Measurements from ENCODE around the gene GLRB. TPM values are rescaled to one million over a fixed set of nuclear protein-coding genes. Genes with fewer than 3 reads are reported as not detected.
"Not testable (repeated sequence)": the region's sequence is repeated elsewhere in the genome, so short reads cannot be mapped to it uniquely, and the experiment has no call there.

GLRB gene
- total RNA-seq, 1 donor from 2014 or later, result 6.5 TPM

- no peaks in the 10 kb centered on the region for H3K36me3 ChIP-seq
- TF ChIP-seq CTCF (IDR thresholded peaks at IDR 0.05), result no peak
- DNase-seq (no peak), ATAC-seq (no peak)
- intact Hi-C loops (cut with DNase I), result no loop called here
- no peaks in the 10 kb centered on the region for H3K9me3 ChIP-seq
- no peak overlapping the region for H3K27ac ChIP-seq
- H3K4me1 ChIP-seq, result no peaks in the 10 kb centered on the region
- H3K27me3 ChIP-seq, result no peaks in the 10 kb centered on the region
- H3K4me3 ChIP-seq, result no peak overlapping the region
Observed at GRCh38 chr4:157172011-157172410, 96.1 kb downstream of the GLRB start.

- H3K9me3 ChIP-seq; ATAC-seq; H3K4me3 ChIP-seq; H3K27ac ChIP-seq; intact Hi-C loops (cut with DNase I); H3K4me1 ChIP-seq; H3K36me3 ChIP-seq; H3K27me3 ChIP-seq; DNase-seq: not testable (repeated sequence)
Observed at GRCh38 chr4:157180268-157180667, 104.3 kb downstream of the GLRB start.

- no peaks in the 10 kb centered on the region for H3K9me3 ChIP-seq
- H3K4me1 ChIP-seq, result no peaks in the 10 kb centered on the region
- no peak overlapping the region for H3K27ac ChIP-seq
- ATAC-seq (no peak), DNase-seq (no peak)
- intact Hi-C loops (cut with DNase I), result no loop called here
- H3K4me3 ChIP-seq, result no peak overlapping the region
- no peaks in the 10 kb centered on the region for H3K27me3 ChIP-seq
- TF ChIP-seq CTCF (IDR thresholded peaks at IDR 0.05), result no peak
- H3K36me3 ChIP-seq, result no peaks in the 10 kb centered on the region
Observed at GRCh38 chr4:157184300-157184699, 108.3 kb downstream of the GLRB start.

GRCh38 chr4:157185363-157185762 lies 109.4 kb downstream of the GLRB start:
- Histone ChIP-seq H3K4me3 (no peak overlapping the region), H3K4me1 (no peaks in the 10 kb centered on the region), H3K27ac (no peak overlapping the region), H3K27me3 (no peaks in the 10 kb centered on the region), H3K9me3 (no peaks in the 10 kb centered on the region), H3K36me3 (no peaks in the 10 kb centered on the region)
- TF ChIP-seq CTCF (IDR thresholded peaks at IDR 0.05), result no peak
- no peak for ATAC-seq
- no peak for DNase-seq
- intact Hi-C loops (cut with DNase I), result no loop called here

- Histone ChIP-seq H3K27me3 (no peaks in the 10 kb centered on the region), H3K4me1 (no peaks in the 10 kb centered on the region), H3K9me3 (no peaks in the 10 kb centered on the region), H3K27ac (no peak overlapping the region), H3K4me3 (no peak overlapping the region), H3K36me3 (no peaks in the 10 kb centered on the region)
- intact Hi-C loops (cut with DNase I), result no loop called here
- no peak for TF ChIP-seq CTCF (IDR thresholded peaks at IDR 0.05)
- no peak for ATAC-seq
- DNase-seq, result no peak
Observed at GRCh38 chr4:157195374-157195773, 119.4 kb downstream of the GLRB start.

- Histone ChIP-seq H3K27me3 (no peaks in the 10 kb centered on the region), H3K4me1 (no peaks in the 10 kb centered on the region), H3K9me3 (no peaks in the 10 kb centered on the region), H3K36me3 (no peaks in the 10 kb centered on the region), H3K27ac (no peak overlapping the region), H3K4me3 (no peak overlapping the region)
- intact Hi-C loops (cut with DNase I), result no loop called here
- no peak for ATAC-seq
- TF ChIP-seq CTCF (IDR thresholded peaks at IDR 0.05), result no peak
- no peak for DNase-seq
Observed at GRCh38 chr4:157196046-157196445, 120.1 kb downstream of the GLRB start.
